Activated naive CD8-positive, alpha-beta T cell treated with anti-CD3 and anti-CD28 coated beads for 36 hours (primary cell): ENCODE measurements around the gene PROZ. TPM values are rescaled to one million over a fixed set of nuclear protein-coding genes. Genes with fewer than 3 reads are reported as not detected.

ENCODE experiments used
- total RNA-seq, 2 experiments: library from RNA; stranded (reverse); gene quantifications; one replicate each; pipeline ENCODE4 v1.2.3, GENCODE V29; 2021

Gene PROZ
- total RNA-seq, 2 experiments from 2014 or later: 0.14 TPM; not detected in 1

Other genes starting within 250 kb of the PROZ start
- 10 to 100 TPM in 1 of 2 experiments, 1 to 10 TPM in 1; 9.3 to 10.7 TPM for gene MCF2L, start 189.4 kb upstream of the PROZ start, total RNA-seq
- gene F7, start 52.9 kb upstream of the PROZ start, total RNA-seq: under 1 TPM; 0.49 to 0.94 TPM
- not detected for gene F10, start 35.8 kb upstream of the PROZ start, total RNA-seq
- 10 to 100 TPM; 65.6 TPM for gene PCID2, start 50.0 kb downstream of the PROZ start, total RNA-seq
- 10 to 100 TPM; 87.7 to 88.9 TPM for gene CUL4A, start 51.0 kb downstream of the PROZ start, total RNA-seq
- 10 to 100 TPM; 58.4 to 61.2 TPM for gene LAMP1, start 138.6 kb downstream of the PROZ start, total RNA-seq
- not detected for gene GRTP1, start 205.5 kb downstream of the PROZ start, total RNA-seq